ENCODE data around the gene CSMD2.

The CSMD2 gene

DNA sequence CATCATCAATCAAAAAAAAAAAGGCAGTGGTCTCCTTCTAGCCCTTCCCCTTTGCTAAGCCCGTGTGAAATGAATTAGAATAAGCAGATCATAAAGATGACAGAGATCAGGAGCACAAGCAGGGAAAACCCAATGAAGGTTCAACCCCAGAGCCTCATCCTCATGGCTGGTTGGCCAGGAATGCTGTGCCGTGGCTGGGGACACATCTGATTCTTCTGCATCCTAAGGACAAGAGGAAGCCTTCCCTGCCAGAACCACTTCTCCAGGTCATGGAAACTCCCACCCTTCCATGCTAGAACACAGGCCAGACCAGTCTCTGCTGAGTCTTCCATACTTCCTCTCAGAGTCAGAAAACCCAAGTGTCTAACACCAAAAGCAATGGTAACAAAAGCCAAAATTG, 81.1 kb downstream of the CSMD2 start:
- TF ChIP-seq POLR2AphosphoS5 (IDR thresholded peaks at IDR 0.05; ENCODE audit: low read depth, low read length): no peak
- no peak for TF ChIP-seq FOXP2 (optimal IDR thresholded peaks at IDR 0.05; ENCODE audit: borderline replicate concordance, extremely low read depth, extremely low read length, insufficient read depth)

DNA sequence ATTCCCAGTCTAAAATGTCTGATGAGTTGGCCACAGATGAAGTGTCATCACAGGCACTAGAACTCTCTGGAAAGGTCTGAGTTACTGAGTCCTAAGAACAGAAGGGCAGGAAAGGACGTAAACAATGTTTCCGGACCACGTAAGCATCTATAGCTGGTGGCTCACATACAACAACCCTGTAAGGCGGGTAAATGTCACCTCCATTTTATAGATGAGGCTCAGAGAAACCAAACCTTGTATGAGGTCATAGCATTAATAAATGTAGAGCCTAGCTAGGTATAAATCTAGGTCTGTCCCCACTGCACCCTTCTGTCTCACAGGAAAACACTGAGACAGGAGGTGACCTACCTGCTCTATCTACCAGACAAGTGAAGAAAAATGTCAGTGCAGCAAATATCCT, 86.6 kb downstream of the CSMD2 start:
- TF ChIP-seq POLR2AphosphoS5 (IDR thresholded peaks at IDR 0.05; ENCODE audit: low read depth, low read length) (no peak), TAF1 (IDR thresholded peaks at IDR 0.05; ENCODE audit: borderline replicate concordance, insufficient read depth, low read length) (no peak), FOXP2 (optimal IDR thresholded peaks at IDR 0.05; ENCODE audit: borderline replicate concordance, extremely low read depth, extremely low read length, insufficient read depth) (no peak), SIN3A (IDR thresholded peaks at IDR 0.05; ENCODE audit: borderline replicate concordance, insufficient read depth, low read length) (no peak)
- TF ChIP-seq, protein P1, sequence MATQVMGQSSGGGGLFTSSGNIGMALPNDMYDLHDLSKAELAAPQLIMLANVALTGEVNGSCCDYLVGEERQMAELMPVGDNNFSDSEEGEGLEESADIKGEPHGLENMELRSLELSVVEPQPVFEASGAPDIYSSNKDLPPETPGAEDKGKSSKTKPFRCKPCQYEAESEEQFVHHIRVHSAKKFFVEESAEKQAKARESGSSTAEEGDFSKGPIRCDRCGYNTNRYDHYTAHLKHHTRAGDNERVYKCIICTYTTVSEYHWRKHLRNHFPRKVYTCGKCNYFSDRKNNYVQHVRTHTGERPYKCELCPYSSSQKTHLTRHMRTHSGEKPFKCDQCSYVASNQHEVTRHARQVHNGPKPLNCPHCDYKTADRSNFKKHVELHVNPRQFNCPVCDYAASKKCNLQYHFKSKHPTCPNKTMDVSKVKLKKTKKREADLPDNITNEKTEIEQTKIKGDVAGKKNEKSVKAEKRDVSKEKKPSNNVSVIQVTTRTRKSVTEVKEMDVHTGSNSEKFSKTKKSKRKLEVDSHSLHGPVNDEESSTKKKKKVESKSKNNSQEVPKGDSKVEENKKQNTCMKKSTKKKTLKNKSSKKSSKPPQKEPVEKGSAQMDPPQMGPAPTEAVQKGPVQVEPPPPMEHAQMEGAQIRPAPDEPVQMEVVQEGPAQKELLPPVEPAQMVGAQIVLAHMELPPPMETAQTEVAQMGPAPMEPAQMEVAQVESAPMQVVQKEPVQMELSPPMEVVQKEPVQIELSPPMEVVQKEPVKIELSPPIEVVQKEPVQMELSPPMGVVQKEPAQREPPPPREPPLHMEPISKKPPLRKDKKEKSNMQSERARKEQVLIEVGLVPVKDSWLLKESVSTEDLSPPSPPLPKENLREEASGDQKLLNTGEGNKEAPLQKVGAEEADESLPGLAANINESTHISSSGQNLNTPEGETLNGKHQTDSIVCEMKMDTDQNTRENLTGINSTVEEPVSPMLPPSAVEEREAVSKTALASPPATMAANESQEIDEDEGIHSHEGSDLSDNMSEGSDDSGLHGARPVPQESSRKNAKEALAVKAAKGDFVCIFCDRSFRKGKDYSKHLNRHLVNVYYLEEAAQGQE (IDR thresholded peaks at IDR 0.05; ENCODE audit: insufficient read depth in 1 of 2, low read depth in 2 of 2, low read length in 2 of 2): no peak

DNA sequence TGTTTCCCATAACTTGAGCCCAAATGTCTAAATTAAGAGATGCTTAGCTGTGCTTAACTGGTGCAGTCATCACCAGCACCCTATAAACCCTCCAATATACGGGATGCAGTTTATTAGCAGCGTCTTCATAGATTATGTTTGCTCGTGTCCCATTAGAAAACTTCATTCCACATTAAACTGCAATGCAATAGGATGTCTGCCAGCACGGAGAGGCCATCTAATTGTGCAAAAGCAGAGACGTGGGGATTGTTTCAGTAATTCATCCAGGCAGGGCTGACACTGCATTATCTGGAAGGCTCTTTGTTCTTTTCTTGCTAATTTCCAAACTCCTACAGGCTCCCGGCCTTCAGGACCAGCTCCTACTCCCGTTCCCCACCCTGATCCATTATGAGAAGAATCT, 89.5 kb downstream of the CSMD2 start:
- TF ChIP-seq SIN3A (IDR thresholded peaks at IDR 0.05; ENCODE audit: borderline replicate concordance, insufficient read depth, low read length) (no peak), TAF1 (IDR thresholded peaks at IDR 0.05; ENCODE audit: borderline replicate concordance, insufficient read depth, low read length) (no peak), POLR2AphosphoS5 (IDR thresholded peaks at IDR 0.05; ENCODE audit: low read depth, low read length) (no peak), FOXP2 (optimal IDR thresholded peaks at IDR 0.05; ENCODE audit: borderline replicate concordance, extremely low read depth, extremely low read length, insufficient read depth) (no peak)
- TF ChIP-seq, protein P1 (IDR thresholded peaks at IDR 0.05; ENCODE audit: insufficient read depth in 1 of 2, low read depth in 2 of 2, low read length in 2 of 2): no peak

DNA sequence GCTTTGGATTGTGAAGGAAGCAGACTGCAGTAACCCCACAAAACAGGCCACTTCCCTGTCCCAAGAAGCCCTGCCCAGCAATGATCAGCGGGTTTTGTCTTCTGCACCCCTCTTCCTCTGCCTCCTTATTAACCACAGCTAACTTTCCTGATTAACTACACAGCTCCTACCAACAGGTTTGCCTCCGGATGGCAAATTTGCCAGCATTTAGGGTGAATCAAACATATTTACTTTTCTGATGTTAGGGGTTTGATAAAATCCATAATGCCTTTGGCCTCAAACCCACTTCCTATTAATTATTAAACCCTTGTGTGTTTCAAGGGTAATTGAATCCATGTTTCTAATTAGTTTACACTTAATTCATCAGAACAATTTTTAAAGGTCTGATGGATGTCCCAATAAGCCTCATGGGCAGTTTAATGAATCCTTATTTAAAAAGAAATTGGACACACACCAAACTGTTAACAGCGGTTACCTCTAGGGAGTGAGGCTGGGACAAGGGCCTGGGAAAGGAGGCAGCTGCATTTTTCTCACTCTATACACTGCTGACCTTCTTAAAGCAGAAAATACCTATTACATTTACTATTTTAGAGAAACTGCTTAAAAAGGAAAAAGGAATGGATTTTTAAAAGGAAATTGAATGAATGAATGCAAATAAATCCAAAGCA, 91.9 kb downstream of the CSMD2 start:
- TF ChIP-seq POLR2AphosphoS5 (IDR thresholded peaks at IDR 0.05; ENCODE audit: low read depth, low read length): no peak
- TF ChIP-seq SIN3A (IDR thresholded peaks at IDR 0.05; ENCODE audit: borderline replicate concordance, insufficient read depth, low read length): no peak
- no peak for TF ChIP-seq FOXP2 (optimal IDR thresholded peaks at IDR 0.05; ENCODE audit: borderline replicate concordance, extremely low read depth, extremely low read length, insufficient read depth)
- TF ChIP-seq, protein P1 (IDR thresholded peaks at IDR 0.05; ENCODE audit: insufficient read depth in 1 of 2, low read depth in 2 of 2, low read length in 2 of 2): no peak
- no peak for TF ChIP-seq TAF1 (IDR thresholded peaks at IDR 0.05; ENCODE audit: borderline replicate concordance, insufficient read depth, low read length)

DNA sequence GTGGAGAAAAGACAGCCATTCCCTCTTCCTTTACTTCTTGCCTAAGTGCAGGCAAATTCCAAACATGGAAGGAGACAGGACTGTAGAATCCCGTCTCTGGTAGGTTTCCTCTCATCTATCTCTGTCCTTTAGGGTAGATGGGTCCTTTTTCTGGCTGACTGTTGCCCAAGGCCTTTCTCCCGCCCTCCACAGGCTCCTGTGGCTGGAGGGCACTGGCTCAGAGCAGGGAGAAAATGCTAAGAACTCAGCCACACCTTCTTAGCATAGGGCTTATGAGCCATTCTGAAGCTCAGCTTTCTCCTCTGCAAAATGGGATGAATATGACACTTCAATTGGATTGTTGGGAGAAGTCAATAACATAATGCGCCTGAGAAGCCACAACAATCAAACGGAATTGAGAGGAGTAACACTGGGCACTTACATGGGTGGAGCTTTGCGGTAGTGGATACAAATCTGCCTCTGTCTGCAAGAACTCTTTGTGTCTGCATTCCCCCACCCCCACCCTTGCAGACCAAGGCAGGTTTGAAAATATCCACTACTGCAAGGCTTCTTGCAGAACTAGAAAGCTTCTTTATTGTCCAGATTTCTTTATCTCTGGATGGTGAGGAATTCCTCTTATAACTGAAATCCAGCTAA, 94.7 kb downstream of the CSMD2 start:
- TF ChIP-seq TAF1 (IDR thresholded peaks at IDR 0.05; ENCODE audit: borderline replicate concordance, insufficient read depth, low read length): no peak
- TF ChIP-seq FOXP2 (optimal IDR thresholded peaks at IDR 0.05; ENCODE audit: borderline replicate concordance, extremely low read depth, extremely low read length, insufficient read depth): no peak
- no peak for TF ChIP-seq POLR2AphosphoS5 (IDR thresholded peaks at IDR 0.05; ENCODE audit: low read depth, low read length)
- TF ChIP-seq, protein P1 (IDR thresholded peaks at IDR 0.05; ENCODE audit: insufficient read depth in 1 of 2, low read depth in 2 of 2, low read length in 2 of 2): no peak
- no peak for TF ChIP-seq SIN3A (IDR thresholded peaks at IDR 0.05; ENCODE audit: borderline replicate concordance, insufficient read depth, low read length)

Measured in PFSK-1 (cell line).